OCI-LY3 (cell line): ENCODE measurements around the gene CCNB1IP1.
"Not testable (repeated sequence)": the region's sequence is repeated elsewhere in the genome, so short reads cannot be mapped to it uniquely, and the experiment has no call there.

Experiments used
- H2AFZ ChIP-seq: fragments of 200-600, 300-600 bp; shearing (Covaris generic); 2 replicates; pipeline ENCODE4 v1.6.0; 2014; ENCODE audit warnings: antibody characterized with exemption, low read depth, low read length
- H3K27ac ChIP-seq: fragments of 200-600, 300-600 bp; sonication (generic); 2 replicates; pipeline ENCODE4 v1.5.1; 2014; ENCODE audit warnings: mild to moderate bottlenecking, low read length, moderate library complexity, mixed read lengths
- H3K27me3 ChIP-seq: fragments of 200-600, 300-600 bp; sonication (generic); 2 replicates; pipeline ENCODE4 v1.6.1; 2014; ENCODE audit warnings: low read depth, low read length, mixed read lengths
- H3K36me3 ChIP-seq: fragments of 200-600, 300-600 bp; sonication (generic); replicated peaks from 2 replicates; pipeline ENCODE3; 2014; ENCODE audit warnings: low read depth, low read length, mixed read lengths
- H3K4me1 ChIP-seq: fragments of 300-600, 200-600 bp; sonication (generic); 2 replicates; pipeline ENCODE4 v1.6.1; 2014; ENCODE audit warnings: low read length, mixed read lengths
- H3K4me2 ChIP-seq: fragments of 200-600, 300-600 bp; sonication (generic); 2 replicates; pipeline ENCODE4 v1.6.1; 2014; ENCODE audit warnings: low read length, mixed read lengths
- H3K4me3 ChIP-seq: fragments of 300-600, 200-600 bp; sonication (generic); 2 replicates; pipeline ENCODE4 v1.5.1; 2014; ENCODE audit warnings: antibody characterized with exemption, mild to moderate bottlenecking, low read length, moderate library complexity
- H3K79me2 ChIP-seq: fragments of 300-600, 200-600 bp; shearing (Covaris generic); 2 replicates; pipeline ENCODE4 v1.6.1; 2014; ENCODE audit warnings: mild to moderate bottlenecking, low read length, mixed read lengths
- H3K9ac ChIP-seq: fragments of 300-600, 200-600 bp; shearing (Covaris generic); 2 replicates; pipeline ENCODE4 v1.6.0; 2014; ENCODE audit warnings: mild to moderate bottlenecking, low read length, moderate library complexity
- H3K9me3 ChIP-seq: fragments of 200-600, 300-600 bp; shearing (Covaris generic); 2 replicates; pipeline ENCODE4 v1.6.1; 2014; ENCODE audit warnings: low read length, mixed read lengths; ENCODE audit not compliant: insufficient read depth
- H4K20me1 ChIP-seq: fragments of 200-600, 300-600 bp; sonication (generic); 2 replicates; pipeline ENCODE4 v1.6.1; 2016; ENCODE audit warnings: low read length, mixed read lengths; ENCODE audit not compliant: insufficient read depth
- EZH2phosphoT487 ChIP-seq: fragments of 200-600 bp; shearing (Covaris generic); IDR thresholded peaks from 2 replicates; pipeline ENCODE4 v1.6.1; 2018; ENCODE audit warnings: antibody characterized with exemption, mixed run types, low read depth
- TF ChIP-seq, protein P1 (sequence below): fragments of 200-600, 300-600 bp; sonication (generic); IDR thresholded peaks from 2 replicates; pipeline ENCODE4 v1.5.1; 2014; ENCODE audit warnings: antibody characterized with exemption, low read length, low read depth

Gene CCNB1IP1

DNA sequence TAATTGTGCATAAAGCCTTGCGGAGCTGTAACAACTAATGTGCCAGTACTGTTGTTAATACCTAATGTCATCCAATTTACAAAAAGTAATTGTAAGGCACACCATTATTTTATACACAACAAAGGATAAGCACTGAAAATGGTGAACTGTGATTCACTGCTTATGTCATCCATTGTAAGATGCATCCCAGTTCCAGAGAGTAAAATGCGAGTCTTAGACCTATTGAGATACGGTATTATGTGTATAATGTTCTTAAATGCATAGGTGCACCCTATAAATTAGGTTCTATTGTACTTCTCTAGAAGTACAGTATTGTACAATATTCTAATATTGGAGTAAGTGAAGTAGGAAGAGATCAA is 10.8 kb upstream of the CCNB1IP1 start:
- Histone ChIP-seq H3K4me3 (peak overlapping the region; percentile 93), H4K20me1 (no peaks in the 10 kb centered on the region), H3K27ac (peak overlapping the region; percentile 70), H2AFZ (peak overlapping the region; percentile 69), H3K9me3 (no peaks in the 10 kb centered on the region), H3K27me3 (no peaks in the 10 kb centered on the region), H3K36me3 (peaks cover 20% of the 10 kb centered on the region), H3K4me1 (peaks cover 5% of the 10 kb centered on the region), H3K79me2 (peaks cover 14% of the 10 kb centered on the region), H3K4me2 (peak overlapping the region; percentile 93), H3K9ac (peak overlapping the region; percentile 87)
- no peak for TF ChIP-seq EZH2phosphoT487
- TF ChIP-seq, protein P1, sequence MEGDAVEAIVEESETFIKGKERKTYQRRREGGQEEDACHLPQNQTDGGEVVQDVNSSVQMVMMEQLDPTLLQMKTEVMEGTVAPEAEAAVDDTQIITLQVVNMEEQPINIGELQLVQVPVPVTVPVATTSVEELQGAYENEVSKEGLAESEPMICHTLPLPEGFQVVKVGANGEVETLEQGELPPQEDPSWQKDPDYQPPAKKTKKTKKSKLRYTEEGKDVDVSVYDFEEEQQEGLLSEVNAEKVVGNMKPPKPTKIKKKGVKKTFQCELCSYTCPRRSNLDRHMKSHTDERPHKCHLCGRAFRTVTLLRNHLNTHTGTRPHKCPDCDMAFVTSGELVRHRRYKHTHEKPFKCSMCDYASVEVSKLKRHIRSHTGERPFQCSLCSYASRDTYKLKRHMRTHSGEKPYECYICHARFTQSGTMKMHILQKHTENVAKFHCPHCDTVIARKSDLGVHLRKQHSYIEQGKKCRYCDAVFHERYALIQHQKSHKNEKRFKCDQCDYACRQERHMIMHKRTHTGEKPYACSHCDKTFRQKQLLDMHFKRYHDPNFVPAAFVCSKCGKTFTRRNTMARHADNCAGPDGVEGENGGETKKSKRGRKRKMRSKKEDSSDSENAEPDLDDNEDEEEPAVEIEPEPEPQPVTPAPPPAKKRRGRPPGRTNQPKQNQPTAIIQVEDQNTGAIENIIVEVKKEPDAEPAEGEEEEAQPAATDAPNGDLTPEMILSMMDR = no peak

DNA sequence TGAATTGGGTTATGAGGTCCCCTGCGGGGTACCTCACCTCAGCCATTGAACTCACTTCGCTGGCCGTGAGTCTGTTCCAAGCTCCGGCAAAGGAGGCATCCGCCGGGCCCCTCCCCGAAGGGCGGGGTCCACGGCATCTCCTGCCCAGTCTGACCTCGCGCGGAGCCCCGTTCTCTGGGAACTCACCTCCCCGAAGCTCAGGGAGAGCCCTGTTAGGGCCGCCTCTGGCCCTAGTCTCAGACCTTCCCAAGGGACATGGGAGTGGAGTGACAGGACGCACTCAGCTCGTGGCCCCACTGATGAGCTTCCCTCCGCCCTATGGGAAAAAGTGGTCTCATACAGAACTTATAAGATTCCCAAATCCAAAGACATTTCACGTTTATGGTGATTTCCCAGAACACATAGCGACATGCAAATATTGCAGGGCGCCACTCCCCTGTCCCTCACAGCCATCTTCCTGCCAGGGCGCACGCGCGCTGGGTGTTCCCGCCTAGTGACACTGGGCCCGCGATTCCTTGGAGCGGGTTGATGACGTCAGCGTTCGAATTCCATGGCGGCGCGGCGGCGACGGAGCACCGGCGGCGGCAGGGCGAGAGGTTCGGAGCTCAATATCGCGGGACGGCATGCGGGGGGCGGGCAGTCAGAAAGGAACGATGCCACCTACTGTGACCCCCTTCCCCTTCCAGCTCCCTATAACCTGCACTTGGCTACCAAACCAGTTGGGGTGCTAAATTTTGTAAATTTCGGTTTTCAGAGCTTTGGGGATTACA is 10.2 kb upstream of the CCNB1IP1 start, which contains the start of gene PARP2:
TSS of gene PARP2 (plus strand) at position 544 of the 770 bp plus-strand sequence. CDS start at position 551, 7 bp downstream.
- Histone ChIP-seq H3K27ac (peak within 1 kb of the TSS; percentile 70), H3K9me3 (no peaks in the 10 kb centered on the region), H3K9ac (peak within 1 kb of the TSS; percentile 87), H3K36me3 (peaks cover 20% of the 10 kb centered on the region), H3K4me1 (peaks cover 5% of the 10 kb centered on the region), H3K4me2 (peak within 1 kb of the TSS; percentile 93), H4K20me1 (no peaks in the 10 kb centered on the region), H3K79me2 (peaks cover 14% of the 10 kb centered on the region), H2AFZ (peak within 1 kb of the TSS; percentile 70), H3K27me3 (no peaks in the 10 kb centered on the region), H3K4me3 (peak within 1 kb of the TSS; percentile 93)
- TF ChIP-seq, protein P1 = no peak
- no peak for TF ChIP-seq EZH2phosphoT487

DNA sequence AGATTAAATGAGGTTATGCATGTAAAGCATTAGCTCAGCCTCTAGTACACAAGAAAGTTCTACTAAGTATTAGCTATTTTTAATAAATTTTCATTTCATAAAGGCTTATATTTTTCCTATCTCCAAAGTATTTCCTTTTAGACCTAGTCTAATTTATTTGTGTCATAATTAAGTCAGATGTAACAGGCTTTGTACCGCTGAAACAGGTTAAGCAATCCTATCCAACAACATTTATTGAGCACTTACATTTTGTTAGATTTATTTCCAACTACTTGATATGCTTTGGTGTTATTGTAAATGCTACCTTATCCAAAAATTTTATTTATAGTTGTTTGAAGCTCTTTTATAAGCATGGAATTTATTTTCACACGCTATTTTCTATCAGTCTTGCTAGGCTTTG is 8.6 kb upstream of the CCNB1IP1 start:
- no peak overlapping the region for H3K27ac ChIP-seq
- peak overlapping the region; percentile 87; the same call in 1 of the 2 replicates for H3K9ac ChIP-seq
- H3K4me3 ChIP-seq = peak overlapping the region; percentile 93

GRCh38 chr14:20341032-20341431 is 8.0 kb upstream of the CCNB1IP1 start:
- H3K9me3 ChIP-seq, H3K36me3 ChIP-seq, H3K4me1 ChIP-seq, H2AFZ ChIP-seq, H4K20me1 ChIP-seq, H3K9ac ChIP-seq, H3K4me2 ChIP-seq, H3K27me3 ChIP-seq, H3K27ac ChIP-seq, H3K4me3 ChIP-seq: not testable (repeated sequence)
- peaks cover 14% of the 10 kb centered on the region for H3K79me2 ChIP-seq

More for the DNA sequence above, 8.6 kb upstream of the CCNB1IP1 start:
- H3K36me3 ChIP-seq = peaks cover 10% of the 10 kb centered on the region
- peak overlapping the region; percentile 93 for H3K4me2 ChIP-seq
- no peaks in the 10 kb centered on the region for H3K9me3 ChIP-seq
- H3K27me3 ChIP-seq = no peaks in the 10 kb centered on the region
- no peak for TF ChIP-seq EZH2phosphoT487
- TF ChIP-seq, protein P1 = no peak
- 0 out of 2 replicates have a peak overlapping the region, but pooled peaks have one; percentile 0 for H2AFZ ChIP-seq
- peaks cover 5% of the 10 kb centered on the region for H3K4me1 ChIP-seq
- peaks cover 14% of the 10 kb centered on the region for H3K79me2 ChIP-seq
- H4K20me1 ChIP-seq = no peaks in the 10 kb centered on the region
